AG04450 (cell line): ENCODE data around the gene RELN. TPM values are rescaled to one million over a fixed set of nuclear protein-coding genes. Genes with fewer than 3 reads are reported as not detected.

Experiments used
- CTCF ChIA-PET: fragments of 300-600, 350-600 bp; formaldehyde crosslinking; extraction: SDS; loops from one replicate; lab custom pipeline; 2022; ENCODE audit warnings: antibody characterized with exemption, inconsistent platforms; lab: Charles Lee
- POLR2A ChIA-PET: fragments of 350-600 bp; formaldehyde crosslinking; extraction: SDS; loops from one replicate; lab custom pipeline; 2021; ENCODE audit warnings: antibody characterized with exemption, inconsistent platforms; lab: Yijun Ruan, JAX
- DNase-seq: peaks from one replicate; pipeline ENCODE4 v3.0.0-alpha.2; 2011; ENCODE audit warnings: low read depth, low spot score
- H3K27ac ChIP-seq: one replicate; pipeline ENCODE4 v1.5.1; 2012; ENCODE audit warnings: low read depth, low read length, control low read depth
- H3K27me3 ChIP-seq: one replicate; pipeline ENCODE4 v1.6.0; 2012; ENCODE audit warnings: low read length; ENCODE audit not compliant: control insufficient read depth, insufficient read depth
- H3K4me3 ChIP-seq: 2 replicates; pipeline ENCODE4 v1.5.1; 2011; ENCODE audit warnings: mild to moderate bottlenecking, low read depth, low read length, control low read depth
- H3K9me3 ChIP-seq: 2 replicates; pipeline ENCODE4 v1.5.1; 2012; ENCODE audit warnings: low read length; ENCODE audit not compliant: control insufficient read depth, insufficient read depth
- CTCF ChIP-seq: IDR thresholded peaks from 2 replicates; pipeline ENCODE4 v1.5.1; 2011; ENCODE audit warnings: low read depth, low read length, control low read depth, inconsistent platforms
- polyA plus RNA-seq: library from polyadenylated mRNA; depleted of rRNA; stranded (reverse); fragments of >200 nt; gene quantifications from 2 replicates; pipeline ENCODE4 v1.2.3, GENCODE V29; 2011

The RELN gene
- polyA plus RNA-seq, 1 experiment, result 7.6 TPM

- Histone ChIP-seq H3K9me3 (no peaks in the 10 kb centered on the region; the same call in 1 of the 2 replicates), H3K27me3 (no peaks in the 10 kb centered on the region), H3K4me3 (no peak overlapping the region), H3K27ac (no peak overlapping the region)
- CTCF ChIA-PET, result no interaction called here
- peak; percentile 0 for DNase-seq
- TF ChIP-seq CTCF, result no peak
- POLR2A ChIA-PET, result no interaction called here
Observed at GRCh38 chr7:103851357-103851756, 138.1 kb downstream of the RELN start.

GRCh38 chr7:103843689-103844480 is 145.6 kb downstream of the RELN start:
- no peak overlapping the region for H3K4me3 ChIP-seq
- TF ChIP-seq CTCF, result no peak
- ChIA-PET POLR2A (no interaction called here), CTCF (no interaction called here)
- no peaks in the 10 kb centered on the region for H3K27me3 ChIP-seq
- no peaks in the 10 kb centered on the region for H3K9me3 ChIP-seq
- no peak overlapping the region for H3K27ac ChIP-seq
- DNase-seq, result no peak

- Histone ChIP-seq H3K27ac (no peak overlapping the region), H3K4me3 (no peak overlapping the region), H3K9me3 (no peaks in the 10 kb centered on the region), H3K27me3 (no peaks in the 10 kb centered on the region)
- CTCF ChIA-PET, result no interaction called here
- DNase-seq, result no peak
- TF ChIP-seq CTCF, result no peak
- POLR2A ChIA-PET, result no interaction called here
Observed at GRCh38 chr7:103833401-103833800, 156.1 kb downstream of the RELN start.

- no peak for TF ChIP-seq CTCF
- no peak overlapping the region for H3K27ac ChIP-seq
- H3K9me3 ChIP-seq, result no peaks in the 10 kb centered on the region
- CTCF ChIA-PET, result no interaction called here
- no peak for DNase-seq
- POLR2A ChIA-PET, result no interaction called here
- H3K27me3 ChIP-seq, result no peaks in the 10 kb centered on the region
- H3K4me3 ChIP-seq, result no peak overlapping the region
Observed at GRCh38 chr7:103832438-103832837, 157.0 kb downstream of the RELN start.

GRCh38 chr7:103824251-103824650 is 165.2 kb downstream of the RELN start:
- Histone ChIP-seq H3K4me3 (no peak overlapping the region), H3K27ac (no peak overlapping the region), H3K27me3 (no peaks in the 10 kb centered on the region), H3K9me3 (no peaks in the 10 kb centered on the region)
- CTCF ChIA-PET, result interaction anchor here (0.6 kb wide), 1 partner anchor 39 kb away, joined by 3 read pairs; no protein-coding TSS in a partner anchor
- POLR2A ChIA-PET, result no interaction called here
- TF ChIP-seq CTCF, result no peak
- DNase-seq, result no peak
